Colonic mucosa (tissue), 4 donors: ENCODE results near the gene RPL11. TPM values are rescaled to one million over a fixed set of nuclear protein-coding genes. Genes with fewer than 3 reads are reported as not detected.

ENCODE experiments used
- DNase-seq: peaks from one replicate; pipeline ENCODE4 v3.0.0-alpha.2; 2020
- H3K27ac ChIP-seq: fragments of 200-600 bp; one replicate; pipeline ENCODE4 v1.8.0; 2021
- H3K27me3 ChIP-seq: fragments of 200-600 bp; one replicate; pipeline ENCODE4 v1.8.0; 2021
- H3K36me3 ChIP-seq: fragments of 200-600 bp; one replicate; pipeline ENCODE4 v1.8.0; 2021
- H3K4me1 ChIP-seq: fragments of 200-600 bp; one replicate; pipeline ENCODE4 v1.8.0; 2021; ENCODE audit warnings: mild to moderate bottlenecking
- H3K4me3 ChIP-seq: fragments of 200-600 bp; one replicate; pipeline ENCODE4 v1.8.0; 2021
- H3K9ac ChIP-seq, 2 donors: one replicate each; pipeline ENCODE4 v1.7.0; 2013; ENCODE audit warnings: control low read depth in 2 of 2, low read depth in 2 of 2, low read length in 2 of 2
- H3K9me3 ChIP-seq: fragments of 200-600 bp; one replicate; pipeline ENCODE4 v1.8.0; 2021
- intact Hi-C: fragments of 100-400 bp; cut with DNase I; formaldehyde crosslinking; loops from one replicate; pipeline ENCODE4 v1.14.1; 2022
- total RNA-seq, 2 donors: library from RNA; stranded (reverse); fragmentation: NEBNext Ultra II Directional in 1 of 2; extraction: Animal tissue kit (Norgen Biotek cat#: 25700) in 1 of 2; gene quantifications; one replicate each; pipeline ENCODE4 v1.2.1, GENCODE V29; 2021
- TF ChIP-seq, protein P1 (sequence below): fragments of 200-600 bp; IDR thresholded peaks from one replicate; pipeline ENCODE4 v1.8.0; 2022; ENCODE audit warnings: antibody characterized with exemption, mild to moderate bottlenecking
- donor health status: healthy.
- donor health status: DM: no; HTN: no; CAD: no.
- donor health status: DM: no; HTN: no; CAD: no.

RPL11 gene
- total RNA-seq, 2 donors from 2014 or later: 871 to 897 TPM

GRCh38 chr1:23692308-23692871 lies 784 bp downstream of the RPL11 start:
- Histone ChIP-seq H3K4me3 (peak overlapping the region; percentile 70), H3K9me3 (no peaks in the 10 kb centered on the region), H3K9ac (peak overlapping the region; percentile 86 to 91), H3K27me3 (no peaks in the 10 kb centered on the region), H3K36me3 (peaks cover 22% of the 10 kb centered on the region), H3K4me1 (peaks cover 6% of the 10 kb centered on the region), H3K27ac (peak overlapping the region; percentile 68)
- DNase-seq: no peak
- TF ChIP-seq, protein P1, sequence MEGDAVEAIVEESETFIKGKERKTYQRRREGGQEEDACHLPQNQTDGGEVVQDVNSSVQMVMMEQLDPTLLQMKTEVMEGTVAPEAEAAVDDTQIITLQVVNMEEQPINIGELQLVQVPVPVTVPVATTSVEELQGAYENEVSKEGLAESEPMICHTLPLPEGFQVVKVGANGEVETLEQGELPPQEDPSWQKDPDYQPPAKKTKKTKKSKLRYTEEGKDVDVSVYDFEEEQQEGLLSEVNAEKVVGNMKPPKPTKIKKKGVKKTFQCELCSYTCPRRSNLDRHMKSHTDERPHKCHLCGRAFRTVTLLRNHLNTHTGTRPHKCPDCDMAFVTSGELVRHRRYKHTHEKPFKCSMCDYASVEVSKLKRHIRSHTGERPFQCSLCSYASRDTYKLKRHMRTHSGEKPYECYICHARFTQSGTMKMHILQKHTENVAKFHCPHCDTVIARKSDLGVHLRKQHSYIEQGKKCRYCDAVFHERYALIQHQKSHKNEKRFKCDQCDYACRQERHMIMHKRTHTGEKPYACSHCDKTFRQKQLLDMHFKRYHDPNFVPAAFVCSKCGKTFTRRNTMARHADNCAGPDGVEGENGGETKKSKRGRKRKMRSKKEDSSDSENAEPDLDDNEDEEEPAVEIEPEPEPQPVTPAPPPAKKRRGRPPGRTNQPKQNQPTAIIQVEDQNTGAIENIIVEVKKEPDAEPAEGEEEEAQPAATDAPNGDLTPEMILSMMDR: no peak
- intact Hi-C loops: loop anchor here (2.0 kb wide), 1 partner anchor 50 kb away; the partner anchor contains the start of gene ELOA

GRCh38 chr1:23693599-23693998 lies 2.0 kb downstream of the RPL11 start:
- H3K9ac ChIP-seq: no peak overlapping the region
- H3K4me1 ChIP-seq: peaks cover 6% of the 10 kb centered on the region
- H3K4me3 ChIP-seq: no peak overlapping the region
- H3K27me3 ChIP-seq: no peaks in the 10 kb centered on the region
- intact Hi-C loops: loop anchor here (2.0 kb wide), 1 partner anchor 49 kb away; the partner anchor contains the start of gene ELOA
- TF ChIP-seq, protein P1: no peak
- peaks cover 28% of the 10 kb centered on the region for H3K36me3 ChIP-seq
- DNase-seq: no peak
- no peaks in the 10 kb centered on the region for H3K9me3 ChIP-seq
- no peak overlapping the region for H3K27ac ChIP-seq

DNA sequence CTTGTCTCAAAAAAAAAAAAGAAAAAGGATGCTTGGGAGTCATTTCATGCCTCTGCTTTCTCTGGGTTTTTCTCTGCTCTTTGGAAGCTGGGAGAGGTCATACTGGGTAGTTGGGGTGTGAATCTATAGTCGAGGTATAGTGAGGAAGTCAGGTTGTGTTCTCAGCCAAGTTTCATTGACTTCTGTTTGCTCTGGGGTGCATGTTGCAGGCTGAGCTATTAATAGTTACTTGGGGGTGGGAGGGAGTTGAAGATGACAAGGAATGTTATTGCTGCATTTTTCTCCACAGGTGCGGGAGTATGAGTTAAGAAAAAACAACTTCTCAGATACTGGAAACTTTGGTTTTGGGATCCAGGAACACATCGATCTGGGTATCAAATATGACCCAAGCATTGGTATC lies 2.8 kb downstream of the RPL11 start:
- no peak overlapping the region for H3K27ac ChIP-seq
- H3K4me1 ChIP-seq: peaks cover 6% of the 10 kb centered on the region
- no peak overlapping the region for H3K9ac ChIP-seq
- H3K9me3 ChIP-seq: no peaks in the 10 kb centered on the region
- H3K36me3 ChIP-seq: peaks cover 29% of the 10 kb centered on the region
- no peak for DNase-seq
- intact Hi-C loops: no loop called here
- H3K4me3 ChIP-seq: no peak overlapping the region
- H3K27me3 ChIP-seq: no peaks in the 10 kb centered on the region
- TF ChIP-seq, protein P1: no peak

DNA sequence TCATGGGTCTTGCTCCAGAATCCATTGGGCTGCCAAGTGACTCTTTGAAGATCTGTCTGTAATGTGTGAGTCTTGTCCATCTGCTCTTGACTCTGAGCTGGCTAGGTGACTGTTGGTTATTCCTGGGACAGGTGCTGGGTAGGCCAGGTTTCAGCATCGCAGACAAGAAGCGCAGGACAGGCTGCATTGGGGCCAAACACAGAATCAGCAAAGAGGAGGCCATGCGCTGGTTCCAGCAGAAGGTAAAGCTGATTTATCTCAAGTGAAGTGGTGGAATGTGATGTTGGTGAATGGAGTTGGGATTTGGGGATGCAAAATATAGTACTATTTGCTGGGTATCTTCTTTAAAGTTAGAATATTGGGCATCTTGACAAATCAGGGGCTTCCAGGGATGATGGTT lies 4.1 kb downstream of the RPL11 start:
- intact Hi-C loops: no loop called here
- no peaks in the 10 kb centered on the region for H3K27me3 ChIP-seq
- DNase-seq: no peak
- H3K27ac ChIP-seq: no peak overlapping the region
- no peaks in the 10 kb centered on the region for H3K9me3 ChIP-seq
- no peak overlapping the region for H3K4me3 ChIP-seq
- TF ChIP-seq, protein P1: no peak
- H3K4me1 ChIP-seq: peaks cover 6% of the 10 kb centered on the region
- H3K36me3 ChIP-seq: peaks cover 35% of the 10 kb centered on the region
- no peak overlapping the region for H3K9ac ChIP-seq

- Histone ChIP-seq H3K4me3 (no peak overlapping the region), H3K27ac (no peak overlapping the region), H3K4me1 (peaks cover 6% of the 10 kb centered on the region), H3K9ac (no peak overlapping the region), H3K9me3 (no peaks in the 10 kb centered on the region), H3K27me3 (no peaks in the 10 kb centered on the region), H3K36me3 (peaks cover 35% of the 10 kb centered on the region)
- TF ChIP-seq, protein P1: no peak
- DNase-seq: peak; percentile 32
- intact Hi-C loops: no loop called here
Observed at GRCh38 chr1:23696335-23696989, 4.9 kb downstream of the RPL11 start.
